Calu3 (cell line): ENCODE results near the gene FOXE3. TPM values are rescaled to one million over a fixed set of nuclear protein-coding genes. Genes with fewer than 3 reads are reported as not detected.
A peak's percentile ranks its signal among the peaks of the same experiment; 100 is the strongest.

Source experiments
- BruUV-seq: library from RNA; stranded (reverse); fragments of 400-500 nt; replicated peaks from 2 replicates; lab custom pipeline; 2021; lab: Mats Ljungman, UMichigan
- CTCF ChIA-PET: fragments of 300-600 bp; sonication (Branson Sonifier 250); formaldehyde crosslinking; loops from one replicate; lab custom pipeline; 2022; ENCODE audit warnings: antibody characterized with exemption; lab: Charles Lee
- DNase-seq: peaks from one replicate; pipeline ENCODE4 v3.0.0; 2022
- H3K27ac Mint-ChIP-seq: one replicate; pipeline ENCODE4 v1.8.0; 2022; ENCODE audit warnings: mixed read lengths; ENCODE audit not compliant: unreplicated experiment
- H3K27me3 Mint-ChIP-seq: one replicate; pipeline ENCODE4 v1.8.0; 2022; ENCODE audit warnings: mixed read lengths; ENCODE audit not compliant: unreplicated experiment
- H3K36me3 Mint-ChIP-seq: one replicate; pipeline ENCODE4 v1.8.0; 2022; ENCODE audit warnings: mild to moderate bottlenecking, moderate library complexity, mixed read lengths; ENCODE audit not compliant: insufficient read depth, unreplicated experiment
- H3K4me1 Mint-ChIP-seq: one replicate; pipeline ENCODE4 v1.8.0; 2022; ENCODE audit warnings: mild to moderate bottlenecking, low read depth, mixed read lengths; ENCODE audit not compliant: unreplicated experiment
- H3K4me3 Mint-ChIP-seq: one replicate; pipeline ENCODE4 v1.8.0; 2022; ENCODE audit warnings: mild to moderate bottlenecking, low read depth, moderate library complexity, mixed read lengths; ENCODE audit not compliant: unreplicated experiment
- H3K9me3 Mint-ChIP-seq: one replicate; pipeline ENCODE4 v1.8.0; 2022; ENCODE audit warnings: low read depth, mixed read lengths; ENCODE audit not compliant: unreplicated experiment
- CTCF ChIP-seq: fragments of 200-600 bp; IDR thresholded peaks from one replicate; pipeline ENCODE4 v1.8.0; 2022; ENCODE audit warnings: antibody characterized with exemption; ENCODE audit not compliant: unreplicated experiment
- intact Hi-C: fragments of 100-400 bp; cut with micrococcal nuclease; formaldehyde crosslinking; loops from one replicate; pipeline ENCODE4 v1.10.0; 2022; ENCODE audit not compliant: unreplicated experiment
- total RNA-seq: library from RNA; stranded (reverse); gene quantifications from 2 replicates; pipeline ENCODE4 v1.2.3, GENCODE V29; 2022

The FOXE3 gene
- total RNA-seq, 1 experiment from 2014 or later = not detected

GRCh38 chr1:47437447-47438164 is 21.5 kb downstream of the FOXE3 start, which contains the start of gene FOXD2:
Gene FOXD2 (plus strand): TSS chr1:47438044. CDS start chr1:47438136, 92 bp downstream.
- peaks cover 15% of the 10 kb centered on the region for H3K4me1 Mint-ChIP-seq
- TF ChIP-seq CTCF = peak; percentile 99

GRCh38 chr1:47438165-47439016 is 22.3 kb downstream of the FOXE3 start:
- peak; percentile 15 for DNase-seq
- peaks cover 15% of the 10 kb centered on the region for H3K4me1 Mint-ChIP-seq
- H3K9me3 Mint-ChIP-seq = no peaks in the 10 kb centered on the region
- no TSS peak for BruUV-seq
- intact Hi-C loops = loop anchor here (5.0 kb wide), 1 partner anchor 89 kb away; no protein-coding TSS in a partner anchor
- CTCF ChIA-PET = interaction anchor here (0.6 to 4.9 kb wide), 30 partner anchors 11 to 510 kb away, joined by 3 to 85 read pairs (median 4); no protein-coding TSS in a partner anchor
- H3K27me3 Mint-ChIP-seq = no peaks in the 10 kb centered on the region
- no peak for TF ChIP-seq CTCF
- H3K4me3 Mint-ChIP-seq = peak overlapping the region; percentile 87
- peaks cover 16% of the 10 kb centered on the region for H3K36me3 Mint-ChIP-seq
- no peak overlapping the region for H3K27ac Mint-ChIP-seq

More at GRCh38 chr1:47437447-47438164, 21.5 kb downstream of the FOXE3 start, which contains the start of gene FOXD2:
- CTCF ChIA-PET = interaction anchor here (0.6 to 4.9 kb wide), 37 partner anchors 12 to 619 kb away, joined by 3 to 85 read pairs (median 4); no protein-coding TSS in a partner anchor
- Mint-ChIP-seq H3K4me3 (peak within 1 kb of the TSS; percentile 87), H3K27ac (peak within 1 kb of the TSS; percentile 48), H3K27me3 (no peaks in the 10 kb centered on the region), H3K36me3 (peaks cover 16% of the 10 kb centered on the region), H3K9me3 (no peaks in the 10 kb centered on the region)
- DNase-seq = peak; percentile 97
- no TSS peak for BruUV-seq
- intact Hi-C loops = loop anchor here (2.0 to 5.0 kb wide), 3 partner anchors 90 to 289 kb away; no protein-coding TSS in a partner anchor

- H3K27ac Mint-ChIP-seq = no peak overlapping the region
- peaks cover 16% of the 10 kb centered on the region for H3K36me3 Mint-ChIP-seq
- CTCF ChIA-PET = interaction anchor here (4.9 kb wide), 1 partner anchor 287 kb away, joined by 85 read pairs; no protein-coding TSS in a partner anchor
- H3K27me3 Mint-ChIP-seq = no peaks in the 10 kb centered on the region
- no TSS peak for BruUV-seq
- no peaks in the 10 kb centered on the region for H3K9me3 Mint-ChIP-seq
- no peak for DNase-seq
- intact Hi-C loops = loop anchor here (5.0 kb wide), 1 partner anchor 88 kb away; no protein-coding TSS in a partner anchor
- TF ChIP-seq CTCF = no peak
- peak overlapping the region; percentile 87 for H3K4me3 Mint-ChIP-seq
- peaks cover 15% of the 10 kb centered on the region for H3K4me1 Mint-ChIP-seq
These were observed 23.1 kb downstream of the FOXE3 start for GRCh38 chr1:47439017-47439818.
